GM19328 (cell line): ENCODE results near the gene FBN2.

Source experiments
- ATAC-seq: cut with Tn5 transposase; IDR thresholded peaks from one replicate; pipeline ENCODE4 v1.9.1; 2021; ENCODE audit warnings: mild to moderate bottlenecking, moderate library complexity; ENCODE audit not compliant: unreplicated experiment

The FBN2 gene

DNA sequence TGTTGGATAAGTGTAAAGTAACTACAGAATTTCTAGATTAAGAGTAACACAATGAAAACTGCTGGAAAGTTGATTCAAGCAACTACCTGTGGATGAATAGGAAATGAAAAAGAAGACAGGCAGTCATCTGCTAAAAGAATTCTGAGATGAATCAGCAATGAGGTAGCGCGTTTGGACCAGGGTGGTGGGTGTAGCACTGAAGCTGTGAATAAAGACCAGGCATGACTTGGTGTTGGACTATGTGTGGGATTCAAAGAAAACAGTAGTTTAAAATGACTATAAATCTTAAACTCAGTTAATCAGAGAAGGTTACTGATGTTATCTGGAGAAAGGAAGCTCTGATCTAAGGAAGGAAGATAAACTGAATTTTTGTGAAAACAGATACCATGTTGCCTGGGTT is 159.8 kb downstream of the FBN2 start:
- no peak for ATAC-seq

DNA sequence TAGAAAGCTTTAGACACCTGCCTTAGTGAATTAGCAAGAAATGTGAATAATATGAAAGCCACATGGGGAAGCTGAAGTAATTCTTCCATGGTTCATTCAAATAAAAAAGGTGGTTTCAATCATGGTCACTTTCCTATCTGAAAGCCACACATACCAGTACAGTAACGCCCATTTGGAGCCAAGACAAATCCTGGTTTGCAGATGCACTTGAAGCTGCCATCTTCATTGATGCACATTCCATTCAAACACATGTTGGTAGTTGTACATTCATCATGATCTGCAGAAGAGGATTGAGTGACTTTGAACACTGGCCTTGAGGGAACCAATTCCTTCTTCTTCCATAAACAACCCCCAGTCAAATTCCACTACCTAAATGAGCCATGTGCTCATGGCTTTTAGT is 161.5 kb downstream of the FBN2 start:
- ATAC-seq, result no peak

DNA sequence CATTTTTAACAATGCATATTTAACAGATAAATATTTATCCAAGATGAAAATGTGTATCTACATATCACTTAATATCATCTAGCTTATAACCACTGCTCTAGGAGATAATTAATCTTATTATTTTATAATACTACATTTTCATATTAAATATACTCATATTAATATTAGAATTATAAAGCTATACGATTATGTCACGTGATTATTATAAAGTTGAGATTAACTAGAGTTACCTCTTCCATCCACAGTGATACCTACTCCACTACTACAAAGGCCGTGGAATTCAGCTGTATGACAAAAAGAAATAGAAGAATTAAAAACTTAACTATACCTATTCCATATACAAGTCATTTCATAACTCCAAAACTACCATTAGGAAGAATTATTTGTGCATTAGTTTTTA is 171.9 kb downstream of the FBN2 start:
- ATAC-seq, result no peak

DNA sequence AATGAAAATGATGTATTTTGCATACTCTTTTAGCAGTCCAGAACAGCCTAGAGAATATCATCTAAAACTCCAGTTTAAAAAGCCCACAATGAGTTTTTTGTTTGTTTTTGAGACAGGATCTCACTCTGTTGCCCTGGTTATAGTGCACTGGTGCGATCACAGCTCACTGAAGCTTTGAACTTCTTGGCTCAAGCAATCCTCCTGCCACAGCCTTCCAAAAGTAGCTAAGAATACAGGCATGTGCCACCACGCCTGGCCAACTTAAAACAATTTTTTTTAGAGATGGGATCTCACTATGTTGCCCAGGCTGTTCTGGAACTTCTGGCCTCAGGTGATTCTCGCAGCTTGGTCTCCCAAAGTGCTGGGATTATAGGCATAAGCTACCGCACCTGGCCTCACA is 175.7 kb downstream of the FBN2 start:
- no peak for ATAC-seq

DNA sequence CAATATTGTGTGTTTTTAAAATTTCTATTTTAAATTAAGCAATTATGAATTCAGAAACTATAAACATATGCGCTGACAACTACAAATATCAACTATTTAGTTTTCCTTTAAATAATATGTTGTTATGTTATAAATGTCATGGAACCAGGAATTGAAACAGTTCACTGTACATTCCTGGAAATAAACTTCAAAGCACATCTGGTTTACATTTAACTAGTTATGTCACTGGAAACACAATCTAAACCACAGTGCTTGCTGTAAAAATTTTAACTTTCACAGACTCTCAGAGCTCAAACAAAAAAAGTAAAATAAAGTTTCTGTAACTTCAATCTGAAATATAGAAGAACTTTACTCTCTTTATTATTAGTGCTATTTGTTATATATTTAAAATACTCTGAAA is 179.2 kb downstream of the FBN2 start:
- no peak for ATAC-seq

DNA sequence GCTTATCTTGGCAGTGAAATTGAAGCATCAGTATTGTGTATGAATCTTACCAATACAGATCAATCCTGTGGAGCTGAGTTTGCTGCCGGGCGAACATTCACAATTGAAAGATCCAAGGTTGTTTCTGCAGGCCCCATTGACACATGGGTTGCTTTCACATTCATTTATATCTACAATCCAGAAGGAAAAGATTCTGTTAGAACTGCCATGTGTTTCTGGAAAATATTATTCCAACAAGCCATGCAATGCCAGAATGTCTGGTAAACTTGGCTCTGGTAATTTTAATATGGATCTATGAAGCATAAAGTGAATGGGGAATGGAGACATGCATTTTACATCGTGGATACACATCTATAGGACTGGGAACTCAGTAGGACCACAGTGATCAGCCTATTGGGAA is 180.8 kb downstream of the FBN2 start:
- ATAC-seq, result no peak

DNA sequence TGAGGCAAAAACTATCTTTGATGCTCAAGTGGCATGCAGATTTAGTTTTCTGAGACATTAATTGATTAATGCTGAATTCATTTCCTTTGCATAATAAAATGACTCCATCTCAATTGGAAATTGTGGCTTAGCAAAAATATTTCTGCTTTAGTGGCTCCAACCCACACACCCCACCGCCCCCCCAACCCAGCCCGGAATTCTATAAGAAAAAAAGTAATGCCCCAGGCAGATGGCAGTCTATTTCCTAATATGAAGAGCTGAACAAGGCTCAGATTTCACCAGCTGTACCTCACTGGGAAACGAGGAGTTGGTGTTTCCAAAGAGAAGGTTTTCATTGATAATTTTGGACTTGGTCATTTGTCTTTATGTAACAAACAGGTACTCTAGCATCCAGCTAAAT is 182.1 kb downstream of the FBN2 start:
- ATAC-seq, result no peak

DNA sequence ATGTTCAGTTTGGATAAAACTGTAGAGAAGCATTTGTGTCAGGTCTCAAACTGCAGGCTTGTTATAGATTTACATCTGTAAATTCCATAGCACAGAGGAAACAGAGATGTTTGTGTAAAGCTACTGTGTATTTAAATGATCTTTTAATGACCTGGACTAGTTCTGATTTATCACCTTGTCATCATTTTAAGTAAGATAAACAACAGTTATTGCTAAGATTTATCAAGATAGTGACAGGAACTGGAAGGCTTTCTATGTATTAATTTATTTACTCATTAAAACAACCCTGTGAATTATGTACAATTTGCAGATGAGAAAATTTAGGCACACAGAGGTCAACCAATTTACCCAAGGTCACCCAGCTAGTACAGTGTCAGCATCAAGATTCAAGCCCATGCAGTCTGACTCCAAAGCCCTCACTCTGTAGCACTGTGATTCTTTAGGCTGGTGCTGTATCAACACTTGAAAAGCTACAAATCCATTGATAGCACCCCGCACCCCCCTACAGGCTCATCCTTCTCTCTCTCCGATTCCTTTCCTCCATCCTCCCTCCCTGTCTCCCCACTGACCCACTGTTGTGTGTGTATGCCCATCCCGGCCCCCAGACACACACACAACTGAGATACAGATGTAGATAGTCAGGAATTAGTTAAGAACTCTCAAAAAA is 184.5 kb downstream of the FBN2 start:
- ATAC-seq, result no peak

DNA sequence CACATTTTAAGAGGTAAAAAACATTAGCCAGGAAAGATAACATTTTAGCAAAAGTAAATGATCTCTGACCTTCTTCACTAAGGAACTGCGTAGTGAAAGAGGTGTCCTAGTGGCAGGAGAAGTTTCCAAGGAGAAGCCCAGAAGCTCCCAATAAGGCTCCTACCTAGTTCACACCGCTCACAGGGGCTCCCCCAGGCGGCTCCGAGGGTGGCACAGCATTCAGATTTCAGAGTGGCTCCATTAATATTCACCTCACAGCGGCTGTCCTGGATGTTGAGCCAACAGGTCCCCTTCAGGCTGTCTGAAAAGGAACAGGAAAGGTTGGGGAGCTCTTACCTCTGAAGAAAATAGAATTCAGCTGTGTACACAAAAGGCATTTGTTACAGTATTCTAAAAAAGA is 187.3 kb downstream of the FBN2 start:
- no peak for ATAC-seq

DNA sequence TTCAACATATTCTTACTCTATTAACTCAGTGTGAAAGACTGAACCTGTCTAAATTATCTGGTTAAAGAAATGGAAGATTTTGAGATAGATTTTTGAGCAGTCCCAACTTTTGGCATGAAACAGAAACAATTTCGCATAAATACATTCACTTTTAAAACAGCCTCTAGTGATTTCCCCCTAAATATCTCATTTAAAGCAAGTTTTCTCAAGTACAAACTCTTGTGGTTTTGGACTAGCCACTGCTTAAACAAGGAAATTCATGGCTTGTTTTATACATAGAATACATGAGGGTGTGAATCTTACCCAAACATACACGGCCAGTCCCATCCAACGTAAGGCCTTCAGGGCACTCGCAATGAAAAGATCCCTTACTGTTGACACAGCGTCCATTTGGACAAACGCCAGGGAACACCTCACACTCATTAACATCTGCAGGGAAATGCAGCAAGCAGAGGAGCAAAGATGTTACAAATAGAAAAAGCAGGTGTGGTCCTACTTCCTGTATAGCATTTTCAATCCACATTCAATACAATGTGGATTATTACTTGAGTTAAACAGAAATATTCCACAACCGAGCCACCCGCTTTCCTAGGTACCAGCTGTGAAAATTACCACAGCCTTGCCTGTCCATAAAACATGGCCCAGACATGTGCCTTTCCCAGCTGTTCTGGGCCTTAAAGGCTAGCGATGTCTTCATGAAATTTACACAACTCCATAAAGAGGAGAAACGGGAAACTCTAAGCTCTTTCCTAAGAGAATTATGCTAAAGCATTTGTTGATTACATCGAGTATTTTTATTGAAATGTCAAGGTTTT is 188.8 kb downstream of the FBN2 start:
- no peak for ATAC-seq

DNA sequence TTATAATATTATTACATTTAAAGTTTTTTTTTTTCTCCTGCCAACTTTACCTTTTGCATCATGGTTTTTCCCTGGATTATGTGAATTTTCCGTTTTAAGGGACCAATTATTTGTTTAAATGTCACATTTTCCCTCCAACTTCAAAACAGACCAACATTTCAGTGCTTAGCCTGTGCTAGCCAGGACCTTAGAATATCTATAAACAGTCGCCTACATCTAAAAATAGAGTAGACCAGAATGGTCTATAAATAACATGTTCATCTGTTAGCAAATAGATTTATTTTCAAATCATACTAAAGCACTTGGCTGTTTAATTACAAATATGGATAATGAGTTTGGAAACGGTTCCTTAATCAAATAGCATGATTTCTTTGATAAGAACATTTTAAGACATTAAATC is 192.0 kb downstream of the FBN2 start:
- ATAC-seq, result no peak

DNA sequence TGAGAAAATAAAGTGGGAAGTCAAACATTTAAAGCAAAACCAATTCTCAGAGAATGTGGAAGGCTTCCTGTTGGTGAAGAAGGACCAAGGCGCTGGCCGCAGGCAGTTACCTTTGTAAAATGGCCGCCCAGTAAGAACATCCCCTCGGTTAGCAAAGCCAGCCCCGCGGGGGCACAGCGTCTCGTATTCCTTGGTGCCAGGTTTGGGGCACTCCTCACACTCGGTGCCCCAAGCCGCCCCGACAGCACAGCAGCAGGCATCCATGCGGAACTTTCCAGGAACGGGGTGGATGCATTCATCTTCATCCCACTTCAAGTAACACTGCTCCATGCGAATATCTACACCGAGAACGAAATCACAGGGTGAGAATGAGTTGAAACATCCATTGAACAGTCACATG is 192.8 kb downstream of the FBN2 start:
- ATAC-seq, result no peak

DNA sequence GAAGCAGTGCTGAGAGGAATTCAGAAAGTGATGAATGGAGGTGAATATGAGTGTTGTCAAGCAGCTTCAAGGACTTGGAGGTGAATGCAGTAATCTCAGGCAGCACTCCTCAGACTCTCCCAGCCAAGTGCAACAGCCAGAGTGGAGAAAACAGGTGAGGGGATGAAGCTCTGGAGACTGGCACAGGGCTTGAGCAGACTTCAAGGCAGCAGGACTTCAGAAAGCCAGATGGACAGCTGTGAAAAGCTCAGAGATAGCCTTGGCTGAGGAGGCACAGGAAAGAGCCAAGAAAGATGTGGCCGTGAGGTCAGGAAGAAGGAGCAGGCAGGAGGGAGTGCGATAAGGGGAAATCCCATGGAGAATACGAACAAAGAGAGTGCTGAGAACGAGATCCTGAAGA is 194.9 kb downstream of the FBN2 start:
- no peak for ATAC-seq

DNA sequence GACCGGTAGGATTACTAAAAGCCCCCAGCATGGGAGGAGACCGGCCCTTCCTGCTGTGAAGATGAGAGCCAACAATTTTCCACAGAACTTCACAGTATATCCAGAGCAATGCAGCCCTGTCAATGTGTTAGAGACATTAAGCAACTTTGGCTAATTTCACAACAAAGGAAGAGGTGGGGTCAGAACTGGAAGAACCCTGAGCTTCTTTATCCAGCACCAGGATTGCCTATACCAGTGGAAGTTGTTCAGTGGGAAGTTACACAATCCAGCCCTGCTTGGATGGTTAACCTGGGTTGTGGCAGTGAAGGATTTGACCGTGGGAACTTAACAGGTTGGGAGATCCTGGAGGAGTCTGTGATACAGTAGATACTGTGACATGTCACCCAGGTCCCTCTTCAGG is 197.0 kb downstream of the FBN2 start:
- no peak for ATAC-seq

DNA sequence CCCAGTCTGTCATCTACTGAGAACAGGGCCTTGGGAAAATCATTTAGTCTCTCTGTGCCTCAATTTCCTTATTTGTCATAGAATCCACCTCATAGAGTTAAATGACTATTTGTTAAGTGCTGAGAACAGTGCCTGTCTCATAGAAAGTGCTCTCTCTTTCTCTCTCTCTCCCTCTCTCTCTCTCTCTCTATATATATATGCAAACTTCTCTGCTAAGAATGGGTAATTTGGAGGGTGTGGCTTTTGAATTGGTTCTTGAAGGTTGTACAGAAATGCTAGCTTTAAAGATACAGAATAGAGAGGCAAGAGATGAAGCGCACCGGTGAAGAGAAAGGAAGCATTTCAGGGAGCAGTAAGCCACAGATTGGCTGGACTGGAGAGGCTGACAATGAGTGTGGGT is 197.4 kb downstream of the FBN2 start:
- ATAC-seq, result no peak

DNA sequence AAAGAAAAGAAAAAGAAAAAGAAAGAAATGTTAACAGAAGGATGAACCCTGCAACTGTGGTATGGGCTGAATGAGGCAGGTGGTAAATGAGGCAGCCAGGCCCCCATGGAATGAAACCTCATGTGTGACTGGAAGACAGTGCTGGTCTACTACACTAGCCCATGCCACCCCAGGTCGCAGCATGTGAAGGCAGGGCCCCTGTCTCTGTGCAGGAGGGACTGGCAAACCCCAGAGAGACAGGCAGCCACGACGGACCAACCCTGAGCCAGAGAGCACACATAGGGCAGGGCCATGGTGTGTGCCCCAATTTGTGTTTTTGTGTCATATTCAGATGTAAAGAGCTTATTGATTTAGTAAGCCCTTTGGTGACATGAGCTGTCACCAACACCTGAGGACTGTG is 198.5 kb downstream of the FBN2 start:
- ATAC-seq, result no peak

DNA sequence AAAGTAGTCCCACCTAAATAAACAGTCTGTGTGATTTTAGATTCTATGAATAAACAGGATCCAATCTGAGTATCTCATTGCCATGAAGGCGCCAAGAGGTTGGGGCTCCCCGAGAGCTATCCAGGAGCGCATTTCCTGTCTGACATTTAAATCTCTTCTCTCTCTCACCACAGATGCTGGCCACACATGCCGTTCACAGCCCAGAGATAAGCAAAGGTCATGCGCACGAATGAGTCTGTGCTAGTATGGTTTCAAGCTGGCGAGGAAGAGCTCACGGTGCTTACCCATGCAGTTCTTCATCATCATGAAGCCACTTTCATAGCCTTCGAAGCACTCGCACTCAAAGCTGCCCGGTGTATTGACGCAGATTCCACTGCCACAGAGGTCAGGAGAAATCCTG is 199.4 kb downstream of the FBN2 start:
- ATAC-seq, result no peak

DNA sequence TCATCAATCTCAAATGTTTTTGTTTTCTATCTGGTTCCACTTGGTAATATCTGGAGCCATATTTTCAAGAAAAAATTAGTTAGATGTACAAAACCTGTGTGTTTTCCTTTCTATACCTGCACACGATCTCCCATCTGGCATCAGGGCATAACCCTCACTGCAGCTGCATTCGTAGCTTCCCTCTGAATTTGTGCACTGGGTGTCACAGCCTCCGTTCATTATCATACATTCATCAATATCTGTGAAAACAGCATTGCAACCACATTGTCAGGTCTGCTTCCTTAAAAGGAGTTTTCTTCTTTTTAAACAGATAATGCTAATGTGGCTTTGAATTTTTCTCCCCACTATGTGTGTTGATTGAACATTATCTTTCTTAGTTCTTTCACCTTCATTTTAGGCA is 202.7 kb downstream of the FBN2 start:
- ATAC-seq, result no peak

DNA sequence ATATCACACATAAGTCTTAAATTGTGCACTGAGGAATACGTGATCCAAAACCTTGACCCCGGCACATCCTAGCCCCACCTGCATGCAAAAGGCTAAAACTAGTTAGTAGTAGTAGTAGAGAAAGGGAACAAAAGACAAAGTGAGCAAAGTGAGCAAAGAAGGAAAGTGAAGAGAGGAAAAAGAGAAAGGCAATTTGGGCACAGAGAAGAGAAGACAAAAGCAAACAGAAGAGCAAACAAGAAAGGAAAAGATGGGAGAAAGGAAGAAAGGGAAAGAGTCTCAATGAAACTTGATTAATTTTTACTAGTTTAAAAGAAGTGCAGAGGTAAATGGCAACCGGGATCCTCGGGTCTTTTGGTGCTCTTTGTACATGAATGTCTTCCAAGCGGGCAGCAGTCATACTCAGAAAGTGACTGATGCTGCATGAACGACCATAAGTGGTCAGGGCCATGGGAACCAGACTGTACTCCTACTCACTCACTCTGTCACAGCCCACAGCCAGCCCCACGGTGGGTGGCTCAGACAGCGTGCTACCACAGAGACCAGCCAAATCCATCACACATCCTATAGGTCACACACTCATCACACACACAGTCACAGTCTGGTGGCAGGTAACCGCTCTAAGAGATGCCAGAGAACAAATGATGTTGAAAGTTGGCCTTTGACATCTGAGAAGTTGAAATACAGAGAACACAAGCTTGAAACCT is 203.9 kb downstream of the FBN2 start:
- no peak for ATAC-seq

DNA sequence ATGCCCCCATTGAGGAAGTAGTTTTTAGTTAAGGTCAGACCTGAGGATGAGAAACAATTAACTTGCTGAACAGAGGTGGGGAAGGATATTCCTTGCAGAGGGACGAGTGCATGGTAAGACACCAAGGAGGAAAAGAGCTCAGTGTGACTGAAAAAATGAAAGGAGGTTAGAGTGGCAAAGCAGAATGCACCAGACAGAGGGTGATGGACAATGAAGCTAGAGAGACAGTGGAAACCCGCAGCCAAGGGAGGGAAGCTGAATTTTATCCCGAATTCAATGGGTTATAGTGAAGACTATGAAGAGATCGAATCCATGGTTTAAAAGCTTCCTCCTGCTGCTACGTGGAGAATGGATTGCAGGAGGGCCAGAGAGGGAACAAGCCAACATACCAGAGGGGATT is 206.8 kb downstream of the FBN2 start:
- ATAC-seq, result no peak

DNA sequence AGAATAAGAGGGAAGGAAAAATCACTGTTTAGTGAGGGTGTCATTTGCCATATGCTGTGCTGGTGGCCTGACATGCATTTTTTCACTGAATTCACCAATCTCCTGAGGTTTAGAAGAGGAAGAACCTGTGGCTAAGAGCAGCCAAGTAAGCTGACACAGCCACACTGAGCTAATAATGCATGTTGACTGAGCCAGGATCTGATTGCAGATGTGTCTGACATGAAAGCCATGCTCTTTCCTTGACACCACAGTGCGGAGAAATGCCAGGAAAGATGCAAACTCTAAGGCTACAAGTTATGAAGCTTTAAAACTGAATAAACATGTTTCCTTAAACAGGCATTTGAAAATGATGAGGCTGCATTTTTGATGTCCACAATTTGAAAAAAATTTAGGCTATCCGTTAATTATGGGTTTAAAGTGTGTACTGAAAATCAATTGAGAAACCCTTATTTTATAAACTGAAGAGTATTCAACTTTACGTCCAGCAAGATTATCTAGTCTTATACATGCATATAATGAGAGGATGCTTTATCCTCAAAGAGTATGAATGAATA is 208.6 kb downstream of the FBN2 start:
- no peak for ATAC-seq

DNA sequence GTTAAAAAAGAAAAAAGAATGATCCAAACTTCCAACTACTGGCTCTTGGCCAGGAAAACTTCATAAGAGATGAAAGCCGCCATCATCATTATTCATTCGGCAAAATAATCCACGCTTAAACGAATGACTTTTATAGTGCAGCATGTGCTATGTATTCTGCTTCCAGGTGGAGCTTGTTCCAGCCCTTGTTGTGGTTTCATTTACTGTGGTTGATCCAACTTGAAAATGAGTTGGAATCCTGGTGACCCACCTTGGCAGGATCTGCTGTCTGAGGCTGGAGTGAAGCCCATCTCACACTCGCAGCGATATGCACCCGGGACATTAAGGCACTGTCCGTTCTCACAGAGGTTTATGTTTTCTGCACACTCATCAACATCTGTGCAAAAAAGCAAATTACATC is 209.6 kb downstream of the FBN2 start:
- no peak for ATAC-seq
